Measurements from ENCODE around the gene MYH9. TPM values are rescaled to one million over a fixed set of nuclear protein-coding genes. Genes with fewer than 3 reads are reported as not detected.

The MYH9 gene
- polyA plus RNA-seq, 1 of the 3 experiments (the other 2 are of a cell fraction), result 303 TPM

DNA sequence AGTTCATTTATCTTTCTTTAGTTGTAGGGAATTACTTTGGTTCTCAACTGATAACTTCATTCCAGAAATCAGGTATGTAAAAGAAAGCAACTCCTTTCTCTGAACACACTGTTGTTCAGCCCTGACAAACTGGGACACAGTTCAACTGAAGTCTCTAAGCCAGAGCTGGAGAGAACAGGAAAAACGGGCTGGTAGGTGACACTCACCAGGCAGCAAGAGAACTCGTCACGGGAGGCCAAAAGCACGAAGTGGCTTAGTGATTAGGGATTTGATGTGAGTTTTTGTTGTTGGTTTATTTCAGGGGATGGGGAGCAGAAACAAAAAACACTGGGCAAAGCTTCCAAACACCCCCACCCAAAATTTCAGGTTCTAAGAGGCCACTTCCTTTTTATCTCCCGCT, 54.1 kb downstream of the MYH9 start:
- WGBS (ENCODE audit: low lambda C conversion rate), result 83% methylated on average over 5 of the region's 5 CpGs
- Histone ChIP-seq H3F3A (replicated peaks; ENCODE audit: insufficient read depth) (peaks cover 98% of the 10 kb centered on the region), H3K27me3 (ENCODE audit: insufficient read depth) (no peaks in the 10 kb centered on the region), H3K9me3 (no peaks in the 10 kb centered on the region), H3K9ac (peak overlapping the region; percentile 65; the same call in 1 of the 2 replicates), H3K4me2 (peak overlapping the region; percentile 2; the same call in 1 of the 2 replicates), H4K20me1 (ENCODE audit: insufficient read depth) (peaks cover 16% of the 10 kb centered on the region), H3K79me2 (ENCODE audit: insufficient read depth) (peaks cover 99% of the 10 kb centered on the region), H3K9me2 (no peaks in the 10 kb centered on the region), H3K4me3 (ENCODE audit: low read depth in 2 of 2, low read length in 1 of 2) (no peak overlapping the region), H3K27ac (ENCODE audit: low read depth in 2 of 2, low read length in 1 of 2) (peak overlapping the region; percentile 88 to 98; a peak in 3 of 4 replicates), H3K36me3 (replicated peaks in 1 of 2; ENCODE audit: control insufficient read depth in 1 of 2, insufficient read depth in 2 of 2, low read length in 1 of 2) (peaks cover 33 to 46% of the 10 kb centered on the region in 2 experiments), H3K4me1 (ENCODE audit: control insufficient read depth in 1 of 2, insufficient read depth in 2 of 2, low read depth in 1 of 2, low read length in 1 of 2) (peaks cover 67 to 95% of the 10 kb centered on the region in 2 experiments), H2AFZ (ENCODE audit: low read depth) (no peak overlapping the region)
- POLR2A ChIA-PET, result interaction anchor here (2.2 kb wide), 1 partner anchor 55 kb away, joined by 7 read pairs; the partner anchor contains the start of gene MYH9
- CTCF ChIA-PET, result interaction anchor here (1.1 to 4.9 kb wide), 5 partner anchors 10 to 137 kb away, joined by 3 to 34 read pairs (median 4); no protein-coding TSS in a partner anchor
- no peak for DNase-seq
- TF ChIP-seq, protein P1, sequence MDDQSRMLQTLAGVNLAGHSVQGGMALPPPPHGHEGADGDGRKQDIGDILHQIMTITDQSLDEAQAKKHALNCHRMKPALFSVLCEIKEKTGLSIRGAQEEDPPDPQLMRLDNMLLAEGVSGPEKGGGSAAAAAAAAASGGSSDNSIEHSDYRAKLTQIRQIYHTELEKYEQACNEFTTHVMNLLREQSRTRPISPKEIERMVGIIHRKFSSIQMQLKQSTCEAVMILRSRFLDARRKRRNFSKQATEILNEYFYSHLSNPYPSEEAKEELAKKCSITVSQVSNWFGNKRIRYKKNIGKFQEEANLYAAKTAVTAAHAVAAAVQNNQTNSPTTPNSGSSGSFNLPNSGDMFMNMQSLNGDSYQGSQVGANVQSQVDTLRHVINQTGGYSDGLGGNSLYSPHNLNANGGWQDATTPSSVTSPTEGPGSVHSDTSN (IDR thresholded peaks at IDR 0.05), result no peak
- TF ChIP-seq EZH2phosphoT487 (IDR thresholded peaks at IDR 0.05; ENCODE audit: borderline replicate concordance, low read depth) (no peak), MAX (IDR thresholded peaks at IDR 0.05; ENCODE audit: low read depth) (0 out of 2 replicates have a peak, but pooled peaks have one; percentile 3), ZBTB33 (IDR thresholded peaks at IDR 0.05; ENCODE audit: borderline replicate concordance, low read depth) (no peak), SIN3A (IDR thresholded peaks at IDR 0.05; ENCODE audit: borderline replicate concordance, low read depth, low read length) (no peak)
- TF ChIP-seq, protein P2, sequence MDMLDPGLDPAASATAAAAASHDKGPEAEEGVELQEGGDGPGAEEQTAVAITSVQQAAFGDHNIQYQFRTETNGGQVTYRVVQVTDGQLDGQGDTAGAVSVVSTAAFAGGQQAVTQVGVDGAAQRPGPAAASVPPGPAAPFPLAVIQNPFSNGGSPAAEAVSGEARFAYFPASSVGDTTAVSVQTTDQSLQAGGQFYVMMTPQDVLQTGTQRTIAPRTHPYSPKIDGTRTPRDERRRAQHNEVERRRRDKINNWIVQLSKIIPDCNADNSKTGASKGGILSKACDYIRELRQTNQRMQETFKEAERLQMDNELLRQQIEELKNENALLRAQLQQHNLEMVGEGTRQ (IDR thresholded peaks at IDR 0.05; ENCODE audit: borderline replicate concordance, low read depth, low read length), result no peak

DNA sequence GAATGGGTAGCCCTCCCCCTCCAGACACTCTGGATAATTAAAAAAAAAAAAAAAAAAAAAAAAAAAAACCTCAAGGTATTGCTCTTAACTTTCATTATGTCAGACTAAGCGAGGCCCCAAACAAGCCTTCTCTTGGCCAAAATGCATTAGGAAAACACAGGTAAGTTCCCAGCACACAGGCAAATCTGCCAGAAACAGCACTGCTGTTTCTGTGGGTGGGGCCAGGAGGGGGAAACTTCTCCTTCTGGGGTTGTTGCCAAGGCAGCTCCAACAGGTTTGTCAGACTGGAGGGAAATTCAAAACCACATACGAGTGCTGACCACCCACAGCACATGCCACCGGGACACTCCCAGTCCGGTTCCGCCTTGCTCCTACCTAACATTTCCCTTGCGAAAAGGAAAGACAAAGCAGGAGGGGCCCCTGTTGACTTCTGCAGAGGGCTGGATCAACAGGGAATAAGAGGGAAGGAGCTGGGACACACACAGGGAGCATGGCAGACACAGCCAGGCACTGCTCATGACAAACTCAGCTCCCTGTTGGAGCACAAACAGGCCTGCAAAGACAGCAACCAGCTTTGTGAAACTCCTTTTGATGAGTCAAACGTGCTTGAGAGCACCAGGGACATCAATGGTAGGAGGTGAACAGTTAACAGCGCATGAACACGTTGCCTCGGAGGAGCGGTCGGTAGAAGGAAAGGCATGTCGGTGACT, 55.0 kb downstream of the MYH9 start:
- Histone ChIP-seq H3K79me2 (ENCODE audit: insufficient read depth) (peaks cover 99% of the 10 kb centered on the region), H3K27ac (ENCODE audit: low read depth in 2 of 2, low read length in 1 of 2) (peak overlapping the region; percentile 88 to 98), H3K9me3 (no peaks in the 10 kb centered on the region), H3K9me2 (no peaks in the 10 kb centered on the region), H3K4me1 (ENCODE audit: control insufficient read depth in 1 of 2, insufficient read depth in 2 of 2, low read depth in 1 of 2, low read length in 1 of 2) (peaks cover 75 to 96% of the 10 kb centered on the region in 2 experiments), H3K36me3 (replicated peaks in 1 of 2; ENCODE audit: control insufficient read depth in 1 of 2, insufficient read depth in 2 of 2, low read length in 1 of 2) (peaks cover 33 to 45% of the 10 kb centered on the region in 2 experiments), H3K4me3 (ENCODE audit: low read depth in 2 of 2, low read length in 1 of 2) (no peak overlapping the region), H3K9ac (peak overlapping the region; percentile 65; the same call in 1 of the 2 replicates), H3K27me3 (ENCODE audit: insufficient read depth) (no peaks in the 10 kb centered on the region), H3F3A (replicated peaks; ENCODE audit: insufficient read depth) (peaks cover 97% of the 10 kb centered on the region), H3K4me2 (peak overlapping the region; percentile 63), H4K20me1 (ENCODE audit: insufficient read depth) (peaks cover 7% of the 10 kb centered on the region), H2AFZ (ENCODE audit: low read depth) (no peak overlapping the region)
- ChIA-PET CTCF (interaction anchor here (1.0 to 4.9 kb wide), 8 partner anchors 11 to 138 kb away, joined by 3 to 34 read pairs (median 4); no protein-coding TSS in a partner anchor), POLR2A (interaction anchor here (2.2 kb wide), 1 partner anchor 56 kb away, joined by 7 read pairs; the partner anchor contains the start of gene MYH9)
- WGBS (ENCODE audit: low lambda C conversion rate), result 54% methylated on average over 13 of the region's 13 CpGs
- no peak for DNase-seq
- TF ChIP-seq FOXJ3 (CRISPR knock-in tag; IDR thresholded peaks at IDR 0.05) (no peak), ZBTB33 (IDR thresholded peaks at IDR 0.05; ENCODE audit: borderline replicate concordance, low read depth) (no peak), YY1 (IDR thresholded peaks at IDR 0.05; ENCODE audit: low read depth) (peak; percentile 27; the same call in 1 of the 2 replicates), SIN3A (IDR thresholded peaks at IDR 0.05; ENCODE audit: borderline replicate concordance, low read depth, low read length) (peak; percentile 42; the same call in 1 of the 2 replicates), POLR2AphosphoS5 (IDR thresholded peaks at IDR 0.05; ENCODE audit: low read depth, low read length) (peak; percentile 35; the same call in 1 of the 2 replicates), FOSL2 (IDR thresholded peaks at IDR 0.05; ENCODE audit: borderline replicate concordance, low read depth) (0 out of 2 replicates have a peak, but pooled peaks have one; percentile 1), MAX (IDR thresholded peaks at IDR 0.05; ENCODE audit: low read depth) (0 out of 2 replicates have a peak, but pooled peaks have one; percentile 23)

All from SK-N-SH (cell line).